Neuronal stem cell (in vitro differentiated cells): ENCODE measurements around the gene F12.
A peak's percentile ranks its signal among the peaks of the same experiment; 100 is the strongest.

ENCODE experiments used
- DNase-seq: peaks from one replicate; pipeline ENCODE4 v3.0.0-alpha.2; 2013; ENCODE audit warnings: low spot score
- H2AFZ ChIP-seq: one replicate; pipeline ENCODE4 v1.6.1; 2013; ENCODE audit warnings: mild to moderate bottlenecking, low read length, inconsistent platforms
- H2AK5ac ChIP-seq: 2 replicates; pipeline ENCODE4 v1.6.1; 2013; ENCODE audit warnings: low read depth, mild to moderate bottlenecking, inconsistent platforms, low read length, moderate library complexity, mixed read lengths
- H2BK120ac ChIP-seq: 2 replicates; pipeline ENCODE4 v1.6.1; 2013; ENCODE audit warnings: low read depth, mild to moderate bottlenecking, inconsistent platforms, low read length, moderate library complexity, mixed read lengths
- H2BK12ac ChIP-seq: one replicate; pipeline ENCODE4 v1.6.1; 2013; ENCODE audit warnings: low read length, inconsistent platforms
- H2BK15ac ChIP-seq: 2 replicates; pipeline ENCODE4 v1.6.1; 2013; ENCODE audit warnings: mild to moderate bottlenecking, low read length, inconsistent platforms, mixed read lengths
- H2BK5ac ChIP-seq: one replicate; pipeline ENCODE4 v1.6.1; 2013; ENCODE audit warnings: inconsistent platforms, mild to moderate bottlenecking, low read length, moderate library complexity
- H3K14ac ChIP-seq: one replicate; pipeline ENCODE4 v1.6.1; 2013; ENCODE audit warnings: low read length, inconsistent platforms
- H3K18ac ChIP-seq: 2 replicates; pipeline ENCODE4 v1.6.1; 2013; ENCODE audit warnings: low read length, inconsistent platforms
- H3K23ac ChIP-seq: 2 replicates; pipeline ENCODE4 v1.6.1; 2013; ENCODE audit warnings: low read depth, mild to moderate bottlenecking, mixed read lengths, low read length, inconsistent platforms; ENCODE audit not compliant: poor library complexity
- H3K27ac ChIP-seq: replicated peaks from 3 replicates; pipeline ENCODE4 v1.5.1; 2013; ENCODE audit warnings: low read length, inconsistent platforms
- H3K27me3 ChIP-seq, 3 experiments: 2 replicates each; pipeline ENCODE4 v1.6.1; 2013; ENCODE audit warnings: low read length in 3 of 3, mild to moderate bottlenecking in 2 of 3, inconsistent platforms in 1 of 3, low read depth in 1 of 3, mixed read lengths in 1 of 3, moderate library complexity in 1 of 3; ENCODE audit not compliant: control insufficient read depth in 3 of 3, insufficient read depth in 3 of 3
- H3K36me3 ChIP-seq, 2 donors: replicated peaks in 1 of 2; 2 replicates each; pipeline ENCODE4 v1.6.1; 2013; ENCODE audit warnings: low read length in 2 of 2; ENCODE audit not compliant: control insufficient read depth in 2 of 2, insufficient read depth in 2 of 2
- H3K4ac ChIP-seq: 2 replicates; pipeline ENCODE4 v1.6.1; 2013; ENCODE audit warnings: inconsistent platforms, mild to moderate bottlenecking, low read length, moderate library complexity
- H3K4me1 ChIP-seq, 2 donors: 1 replicate in 1 of 2; 2 replicates in 1 of 2; pipeline ENCODE4 v1.6.1; 2013; ENCODE audit warnings: low read length in 2 of 2, low read depth in 1 of 2; ENCODE audit not compliant: control insufficient read depth in 2 of 2, insufficient read depth in 1 of 2
- H3K4me2 ChIP-seq: one replicate; pipeline ENCODE4 v1.6.1; 2013; ENCODE audit warnings: mild to moderate bottlenecking, low read length, inconsistent platforms; ENCODE audit not compliant: insufficient read depth, poor library complexity, severe bottlenecking
- H3K4me3 ChIP-seq, 2 donors: 2 replicates each; pipeline ENCODE4 v1.5.1; 2013; ENCODE audit warnings: low read length in 2 of 2, mild to moderate bottlenecking in 2 of 2, inconsistent platforms in 1 of 2, moderate library complexity in 1 of 2
- H3K79me1 ChIP-seq: one replicate; pipeline ENCODE4 v1.6.1; 2013; ENCODE audit warnings: low read depth, mild to moderate bottlenecking, inconsistent platforms, low read length, moderate library complexity
- H3K9ac ChIP-seq: one replicate; pipeline ENCODE4 v1.6.1; 2013; ENCODE audit warnings: mild to moderate bottlenecking, low read depth, low read length, inconsistent platforms; ENCODE audit not compliant: poor library complexity
- H3K9me3 ChIP-seq, 2 donors: replicated peaks in 1 of 2; 2 replicates each; pipeline versions ENCODE3 to v1.6.1; 2013; ENCODE audit warnings: low read length in 2 of 2, mild to moderate bottlenecking in 2 of 2, inconsistent platforms in 1 of 2, low read depth in 1 of 2, mixed read lengths in 1 of 2, moderate library complexity in 1 of 2; ENCODE audit not compliant: control insufficient read depth in 2 of 2, insufficient read depth in 1 of 2
- H4K8ac ChIP-seq: one replicate; pipeline ENCODE4 v1.6.1; 2013; ENCODE audit warnings: low read depth, mild to moderate bottlenecking, inconsistent platforms, low read length, moderate library complexity
- H4K91ac ChIP-seq: one replicate; pipeline ENCODE4 v1.6.1; 2013; ENCODE audit warnings: low read length, low read depth, mild to moderate bottlenecking, inconsistent platforms; ENCODE audit not compliant: poor library complexity
- WGBS, 2 donors: extraction: QIAGEN DNeasy Blood & Tissue Kit; methylation state at CpG; one replicate each; pipeline ENCODE4 v1.1.7; 2013; ENCODE audit warnings: missing lambda C conversion rate in 2 of 2, mixed read lengths in 1 of 2; ENCODE audit not compliant: insufficient read length in 2 of 2, insufficient replicate concordance in 1 of 2; ENCODE audit errors: extremely low coverage in 2 of 2; 5-methylcytosine and 5-hydroxymethylcytosine counted together

Gene F12

GRCh38 chr5:177399997-177400868 lies 9.1 kb downstream of the F12 start, which contains the start of gene PFN3:
PFN3 (minus strand) TSS chr5:177400661; CDS start chr5:177400576, 85 bp downstream.
- Histone ChIP-seq H3K23ac (peak within 1 kb of the TSS; percentile 89), H3K14ac (peak within 1 kb of the TSS; percentile 56), H3K4me1 (peaks cover 16 to 21% of the 10 kb centered on the region in 2 donors), H4K8ac (no peak within 1 kb of the TSS), H2BK5ac (no peak within 1 kb of the TSS), H2AK5ac (peak within 1 kb of the TSS; percentile 75), H3K36me3 (no peaks in the 10 kb centered on the region), H3K79me1 (peaks cover 4% of the 10 kb centered on the region), H3K18ac (peak within 1 kb of the TSS; percentile 80), H2BK15ac (peak within 1 kb of the TSS; percentile 58), H3K4me3 (no peak within 1 kb of the TSS), H2AFZ (no peak within 1 kb of the TSS), H3K4ac (no peak within 1 kb of the TSS), H4K91ac (no peak within 1 kb of the TSS), H3K9ac (no peak within 1 kb of the TSS), H3K27ac (no peak within 1 kb of the TSS), H3K4me2 (no peak within 1 kb of the TSS), H2BK120ac (no peak within 1 kb of the TSS), H2BK12ac (peak within 1 kb of the TSS; percentile 94), H3K9me3 (no peaks in the 10 kb centered on the region), H3K27me3 (peaks cover 16 to 66% (median 36%) of the 10 kb centered on the region in 3 experiments)
- no peak for DNase-seq
- no CpG with 5 or more reads among the region's 92 CpGs for WGBS, 2 donors

GRCh38 chr5:177397875-177398390 lies 11.4 kb downstream of the F12 start:
- Histone ChIP-seq H2BK120ac (no peak overlapping the region), H3K79me1 (peaks cover 4% of the 10 kb centered on the region), H3K9me3 (no peaks in the 10 kb centered on the region), H2AFZ (no peak overlapping the region), H3K4me1 (peaks cover 6 to 10% of the 10 kb centered on the region in 2 donors), H3K4me2 (no peak overlapping the region), H2BK15ac (peak overlapping the region; percentile 80), H3K4me3 (no peak overlapping the region), H3K23ac (peak overlapping the region; percentile 69), H4K8ac (peak overlapping the region; percentile 25), H3K18ac (peak overlapping the region; percentile 19), H2AK5ac (peak overlapping the region; percentile 80), H3K27ac (no peak overlapping the region), H3K27me3 (peaks cover 2 to 54% (median 13%) of the 10 kb centered on the region in 3 experiments), H2BK5ac (no peak overlapping the region), H3K9ac (no peak overlapping the region), H3K4ac (peak overlapping the region; percentile 39), H4K91ac (peak overlapping the region; percentile 62), H3K36me3 (no peaks in the 10 kb centered on the region), H2BK12ac (no peak overlapping the region), H3K14ac (peak overlapping the region; percentile 92)
- no peak for DNase-seq
- WGBS, 2 donors = no CpG with 5 or more reads among the region's 16 CpGs

DNA sequence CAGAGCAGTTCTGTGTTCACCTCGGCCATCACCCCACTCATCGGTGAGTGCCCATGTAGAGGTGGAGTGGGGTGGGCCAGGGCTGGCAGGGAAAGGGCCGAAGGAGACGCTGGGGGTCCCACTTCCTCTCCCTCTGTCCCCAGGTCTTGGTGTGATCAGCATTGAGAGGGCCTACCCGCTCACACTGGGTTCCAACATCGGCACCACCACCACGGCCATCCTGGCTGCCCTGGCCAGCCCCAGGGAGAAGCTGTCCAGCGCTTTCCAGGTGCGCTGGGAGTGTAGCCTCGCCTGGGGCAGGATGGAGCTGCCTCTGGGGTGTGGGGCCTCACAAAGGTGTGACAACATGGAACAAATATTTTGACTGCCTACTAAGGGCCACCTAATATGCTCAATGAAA lies 12.6 kb downstream of the F12 start:
- peaks cover 4% of the 10 kb centered on the region for H3K79me1 ChIP-seq
- H4K91ac ChIP-seq = no peak overlapping the region
- no peak overlapping the region for H2AFZ ChIP-seq
- H3K18ac ChIP-seq = peak overlapping the region; percentile 35
- no peak overlapping the region for H3K27ac ChIP-seq
- H3K4me3 ChIP-seq = no peak overlapping the region
- H3K23ac ChIP-seq = peak overlapping the region; percentile 90
- no peak overlapping the region for H2BK12ac ChIP-seq
- H3K9ac ChIP-seq = peak overlapping the region; percentile 74
- H3K4ac ChIP-seq = no peak overlapping the region
- no peak for DNase-seq
- WGBS, 2 donors = no CpG with 5 or more reads among the region's 10 CpGs
- no peaks in the 10 kb centered on the region for H3K4me1 ChIP-seq
- H2BK15ac ChIP-seq = peak overlapping the region; percentile 70
- H4K8ac ChIP-seq = no peak overlapping the region
- H2BK120ac ChIP-seq = no peak overlapping the region
- no peak overlapping the region for H3K4me2 ChIP-seq
- H2AK5ac ChIP-seq = peak overlapping the region; percentile 72
- H3K9me3 ChIP-seq = no peaks in the 10 kb centered on the region
- peaks cover 0 to 45% (median 3%) of the 10 kb centered on the region in 3 experiments for H3K27me3 ChIP-seq
- no peaks in the 10 kb centered on the region for H3K36me3 ChIP-seq
- H3K14ac ChIP-seq = no peak overlapping the region
- no peak overlapping the region for H2BK5ac ChIP-seq

DNA sequence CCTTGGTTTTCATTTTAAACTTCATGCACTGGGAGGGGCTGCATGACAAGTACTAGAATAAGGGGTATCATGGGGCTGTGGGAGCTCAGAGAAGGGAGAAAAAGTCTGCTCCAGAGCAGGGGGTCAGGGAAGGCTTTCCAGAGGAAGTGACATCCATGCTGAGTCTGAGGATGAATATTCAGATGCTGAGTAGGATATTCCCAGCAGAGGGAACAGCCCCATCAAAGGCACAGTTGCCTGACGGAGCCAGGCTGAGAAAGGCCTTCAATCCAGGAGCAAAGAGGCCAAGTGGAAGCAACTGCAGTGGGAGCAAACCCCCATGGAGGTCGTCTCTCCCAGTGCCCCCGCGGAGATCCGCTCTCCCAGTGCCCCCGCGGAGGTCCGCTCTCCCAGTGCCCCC lies 13.3 kb downstream of the F12 start:
- Histone ChIP-seq H3K4me3 (no peak overlapping the region), H2BK5ac (no peak overlapping the region), H3K4ac (no peak overlapping the region), H3K79me1 (peaks cover 4% of the 10 kb centered on the region), H2BK15ac (no peak overlapping the region), H2AFZ (no peak overlapping the region), H4K8ac (no peak overlapping the region), H3K4me2 (no peak overlapping the region), H3K18ac (no peak overlapping the region), H3K14ac (no peak overlapping the region), H2BK12ac (no peak overlapping the region), H3K9ac (no peak overlapping the region), H3K9me3 (no peaks in the 10 kb centered on the region), H3K4me1 (no peaks in the 10 kb centered on the region), H3K27me3 (peaks cover 0 to 38% (median 0%) of the 10 kb centered on the region in 3 experiments), H2BK120ac (no peak overlapping the region), H3K36me3 (no peaks in the 10 kb centered on the region), H4K91ac (no peak overlapping the region), H2AK5ac (no peak overlapping the region), H3K23ac (no peak overlapping the region), H3K27ac (no peak overlapping the region)
- DNase-seq = no peak
- no CpG with 5 or more reads among the region's 8 CpGs for WGBS, 2 donors
